Measurements from ENCODE around the gene SLC12A2.
A peak's percentile ranks its signal among the peaks of the same experiment; 100 is the strongest.

The SLC12A2 gene

GRCh38 chr5:128083811-128084227 lies 253 bp downstream of the SLC12A2 start:
- DNase-seq (ENCODE audit: extremely low read depth, low read depth) = no peak
- TF ChIP-seq CTCF (IDR thresholded peaks at IDR 0.05; ENCODE audit: low read depth, low read length) = peak; percentile 22

- no peak for DNase-seq (ENCODE audit: extremely low read depth, low read depth)
- TF ChIP-seq CTCF (IDR thresholded peaks at IDR 0.05; ENCODE audit: low read depth, low read length) = no peak
Measured at GRCh38 chr5:128084228-128085167, 932 bp downstream of the SLC12A2 start.

GRCh38 chr5:128085413-128085812 lies 1.8 kb downstream of the SLC12A2 start:
- TF ChIP-seq CTCF (IDR thresholded peaks at IDR 0.05; ENCODE audit: low read depth, low read length) = no peak
- DNase-seq (ENCODE audit: extremely low read depth, low read depth) = no peak

GRCh38 chr5:128091579-128091978 lies 8.0 kb downstream of the SLC12A2 start:
- no peak for TF ChIP-seq CTCF (IDR thresholded peaks at IDR 0.05; ENCODE audit: low read depth, low read length)
- DNase-seq (ENCODE audit: extremely low read depth, low read depth) = no peak

GRCh38 chr5:128092144-128092543 lies 8.6 kb downstream of the SLC12A2 start:
- no peak for TF ChIP-seq CTCF (IDR thresholded peaks at IDR 0.05; ENCODE audit: low read depth, low read length)
- DNase-seq (ENCODE audit: extremely low read depth, low read depth) = no peak

GRCh38 chr5:128093368-128093767 lies 9.8 kb downstream of the SLC12A2 start:
- DNase-seq (ENCODE audit: extremely low read depth, low read depth) = no peak
- TF ChIP-seq CTCF (IDR thresholded peaks at IDR 0.05; ENCODE audit: low read depth, low read length) = no peak

GRCh38 chr5:128097224-128097623 lies 13.7 kb downstream of the SLC12A2 start:
- DNase-seq (ENCODE audit: extremely low read depth, low read depth) = no peak
- no peak for TF ChIP-seq CTCF (IDR thresholded peaks at IDR 0.05; ENCODE audit: low read depth, low read length)
